GM21528 (cell line): ENCODE data around the gene ESRRA.
A peak's percentile ranks its signal among the peaks of the same experiment; 100 is the strongest.

Experiments
- ATAC-seq: cut with Tn5 transposase; IDR thresholded peaks from one replicate; pipeline ENCODE4 v1.9.1; 2021; ENCODE audit warnings: mild to moderate bottlenecking, moderate library complexity; ENCODE audit not compliant: unreplicated experiment, low FRiP score

ESRRA gene

DNA sequence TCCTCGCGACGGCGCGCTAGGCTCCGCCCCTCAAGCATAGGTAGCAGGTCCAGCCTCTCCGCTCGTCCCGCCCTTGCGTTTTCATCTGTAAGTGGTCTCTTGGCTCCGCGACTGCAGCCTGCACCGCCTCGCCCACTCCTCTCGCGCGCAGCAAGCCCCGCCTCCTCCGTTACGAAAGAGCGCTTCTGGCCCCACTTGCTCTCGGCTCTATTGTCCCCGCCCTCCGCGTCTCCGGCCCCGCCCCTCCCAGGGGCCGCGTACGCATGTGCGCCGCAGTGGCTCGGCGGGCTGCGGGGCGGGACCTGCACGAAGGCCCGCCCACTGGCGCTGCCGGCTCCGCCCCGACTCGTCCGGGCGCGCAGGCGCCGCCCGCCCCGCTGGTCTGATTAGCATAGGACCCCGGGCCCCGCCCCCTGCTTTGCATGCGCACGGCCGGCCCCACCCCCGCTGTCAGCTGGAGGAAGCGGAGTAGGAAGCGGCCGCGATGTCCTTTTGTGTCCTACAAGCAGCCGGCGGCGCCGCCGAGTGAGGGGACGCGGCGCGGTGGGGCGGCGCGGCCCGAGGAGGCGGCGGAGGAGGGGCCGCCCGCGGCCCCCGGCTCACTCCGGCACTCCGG is at the start of gene ESRRA:
Gene ESRRA, plus strand, starts transcription at position 450 of the 616 bp plus-strand sequence. CDS start 1,656 bp downstream, outside the sequence.
- peak; percentile 65 for ATAC-seq

DNA sequence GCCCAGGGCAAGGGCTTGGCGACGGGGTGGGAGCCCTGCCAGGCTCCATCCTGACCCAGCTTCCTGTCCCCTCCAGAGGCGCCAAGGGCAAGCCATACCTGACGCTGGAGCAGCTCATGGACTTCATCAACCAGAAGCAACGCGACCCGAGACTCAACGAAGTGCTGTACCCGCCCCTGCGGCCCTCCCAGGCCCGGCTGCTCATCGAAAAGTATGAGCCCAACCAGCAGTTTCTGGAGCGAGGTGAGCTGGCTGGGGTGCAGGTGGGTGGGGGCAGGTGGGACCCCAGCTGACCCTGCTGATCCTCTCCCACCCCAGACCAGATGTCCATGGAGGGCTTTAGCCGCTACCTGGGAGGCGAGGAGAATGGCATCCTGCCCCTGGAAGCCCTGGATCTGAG is 49.0 kb upstream of the ESRRA start:
- ATAC-seq, result no peak

DNA sequence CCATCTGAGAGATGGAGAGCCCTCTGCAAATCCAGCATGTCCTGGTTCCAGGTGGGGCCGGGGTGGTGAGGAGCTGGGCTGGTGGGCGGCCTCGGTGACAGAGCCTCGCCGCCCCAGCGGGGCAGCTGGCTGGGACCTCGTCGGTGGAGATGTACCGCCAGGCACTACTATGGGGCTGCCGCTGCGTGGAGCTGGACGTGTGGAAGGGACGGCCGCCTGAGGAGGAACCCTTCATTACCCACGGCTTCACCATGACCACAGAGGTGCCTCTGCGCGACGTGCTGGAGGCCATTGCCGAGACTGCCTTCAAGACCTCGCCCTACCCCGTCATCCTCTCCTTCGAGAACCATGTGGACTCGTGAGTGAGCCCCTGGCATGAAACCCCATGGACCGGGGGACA is 47.0 kb upstream of the ESRRA start:
- ATAC-seq, result no peak

DNA sequence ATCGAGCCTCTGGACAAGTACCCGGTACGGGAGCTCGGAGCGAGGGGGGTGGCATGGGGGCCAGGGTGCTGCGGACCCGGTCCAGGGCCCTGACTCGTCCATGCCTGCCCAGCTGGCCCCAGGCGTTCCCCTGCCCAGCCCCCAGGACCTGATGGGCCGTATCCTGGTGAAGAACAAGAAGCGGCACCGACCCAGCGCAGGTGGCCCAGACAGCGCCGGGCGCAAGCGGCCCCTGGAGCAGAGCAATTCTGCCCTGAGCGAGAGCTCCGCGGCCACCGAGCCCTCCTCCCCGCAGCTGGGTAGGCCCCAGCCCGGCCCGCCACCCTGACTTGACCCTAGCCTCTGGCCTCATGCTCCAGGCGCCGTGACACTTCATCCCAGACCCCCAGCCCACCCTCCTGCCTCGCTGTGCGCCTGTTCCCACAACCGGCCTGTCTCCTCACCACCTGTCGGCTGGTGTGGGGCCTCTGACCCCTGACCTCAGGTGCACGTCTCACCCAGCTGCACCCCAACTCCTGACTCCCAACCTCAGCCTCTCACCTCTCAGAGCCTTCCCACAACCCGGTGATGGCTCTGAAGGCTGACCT is 46.3 kb upstream of the ESRRA start:
- ATAC-seq, result no peak

DNA sequence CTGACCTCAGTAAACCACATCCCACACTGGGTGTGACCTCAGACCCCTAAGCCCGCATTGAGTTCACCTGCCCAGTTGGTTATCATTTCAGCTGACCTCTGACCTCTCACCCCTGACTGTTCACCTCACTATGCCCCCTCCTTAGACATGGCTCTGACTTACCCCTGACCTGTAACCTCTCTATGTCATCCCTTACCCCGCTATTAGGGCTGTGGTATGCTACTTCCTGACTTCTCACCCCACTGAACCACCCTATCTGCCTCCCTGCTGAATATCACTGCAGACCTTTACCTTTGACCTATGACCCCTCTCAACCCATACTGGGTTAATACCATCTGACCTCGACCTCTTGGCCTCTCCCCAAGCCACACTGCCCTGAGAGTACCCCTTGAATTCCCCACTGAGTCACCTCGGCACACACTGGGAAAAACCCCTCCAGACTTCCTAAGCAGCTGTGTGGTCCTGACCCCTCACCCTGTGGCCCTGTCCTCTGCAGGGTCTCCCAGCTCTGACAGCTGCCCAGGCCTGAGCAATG is 45.7 kb upstream of the ESRRA start:
- ATAC-seq, result no peak

DNA sequence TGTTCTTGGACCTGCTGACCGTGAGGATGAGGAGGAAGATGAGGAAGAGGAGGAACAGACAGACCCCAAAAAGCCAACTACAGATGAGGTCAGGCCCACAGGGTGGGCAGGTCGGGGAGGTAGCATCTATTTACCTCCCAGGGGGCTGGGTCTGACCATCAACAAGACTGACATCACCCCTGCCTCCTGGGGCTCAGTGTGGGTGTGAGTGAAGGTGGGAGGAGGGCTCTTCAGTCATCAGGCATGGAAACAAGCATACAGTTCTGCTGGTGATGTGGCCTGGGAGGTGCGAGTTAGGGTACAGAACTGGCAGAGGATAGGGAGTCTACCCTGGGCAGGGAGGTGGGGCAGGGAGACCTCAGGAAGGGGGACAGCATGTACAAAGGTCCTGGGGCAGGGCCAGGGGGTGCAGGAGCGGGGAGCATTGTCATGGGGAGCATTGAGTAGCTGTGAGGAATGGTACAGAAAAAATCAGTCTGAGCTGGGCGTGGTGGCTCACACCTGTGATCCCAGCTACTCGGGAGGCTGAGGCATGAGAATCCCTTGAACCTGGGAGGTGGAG is 45.1 kb upstream of the ESRRA start:
- ATAC-seq, result no peak

DNA sequence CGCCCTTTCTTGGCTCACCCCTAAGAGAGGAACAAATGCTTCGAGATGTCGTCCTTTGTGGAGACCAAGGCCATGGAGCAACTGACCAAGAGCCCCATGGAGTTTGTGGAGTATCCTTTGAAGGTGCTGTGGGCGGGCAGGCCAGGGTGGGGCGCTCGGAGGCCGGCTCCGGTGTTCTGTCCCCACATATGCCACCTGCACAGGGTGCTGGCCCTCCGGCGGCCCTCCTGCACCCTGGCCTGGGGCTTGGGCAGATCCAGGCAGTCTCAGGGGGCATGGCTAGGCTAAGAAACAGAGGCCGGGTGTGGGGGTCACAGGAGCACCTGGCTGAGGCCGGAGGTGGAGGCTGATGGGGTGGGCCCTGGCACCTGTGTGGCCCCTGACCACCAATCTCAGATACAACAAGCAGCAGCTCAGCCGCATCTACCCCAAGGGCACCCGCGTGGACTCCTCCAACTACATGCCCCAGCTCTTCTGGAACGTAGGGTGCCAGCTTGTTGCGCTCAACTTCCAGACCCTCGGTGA is 43.7 kb upstream of the ESRRA start:
- ATAC-seq, result no peak

DNA sequence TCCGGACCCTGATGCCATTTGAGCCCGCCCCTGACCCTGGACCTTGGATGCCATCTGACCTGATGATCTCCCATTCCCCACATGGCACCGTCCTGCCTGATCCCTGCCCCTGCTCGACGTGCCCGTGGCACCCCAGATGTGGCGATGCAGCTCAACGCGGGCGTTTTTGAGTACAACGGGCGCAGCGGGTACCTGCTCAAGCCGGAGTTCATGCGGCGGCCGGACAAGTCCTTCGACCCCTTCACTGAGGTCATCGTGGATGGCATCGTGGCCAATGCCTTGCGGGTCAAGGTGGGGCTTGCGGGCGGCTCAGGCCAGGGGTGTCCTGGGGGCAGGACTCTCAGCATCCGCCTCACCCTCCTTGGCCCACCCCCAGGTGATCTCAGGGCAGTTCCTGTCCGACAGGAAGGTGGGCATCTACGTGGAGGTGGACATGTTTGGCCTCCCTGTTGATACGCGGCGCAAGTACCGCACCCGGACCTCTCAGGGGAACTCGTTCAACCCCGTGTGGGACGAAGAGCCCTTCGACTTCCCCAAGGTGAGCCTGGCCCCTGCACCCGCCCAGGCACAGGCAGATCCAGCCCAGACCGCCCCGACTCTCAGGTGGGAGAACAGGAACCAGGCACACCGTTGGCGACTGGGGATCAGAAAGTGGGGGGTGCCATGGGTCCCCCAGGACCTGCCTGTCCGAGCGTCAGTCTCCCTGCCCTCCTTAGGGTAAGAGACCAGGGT is 42.9 kb upstream of the ESRRA start:
- no peak for ATAC-seq

DNA sequence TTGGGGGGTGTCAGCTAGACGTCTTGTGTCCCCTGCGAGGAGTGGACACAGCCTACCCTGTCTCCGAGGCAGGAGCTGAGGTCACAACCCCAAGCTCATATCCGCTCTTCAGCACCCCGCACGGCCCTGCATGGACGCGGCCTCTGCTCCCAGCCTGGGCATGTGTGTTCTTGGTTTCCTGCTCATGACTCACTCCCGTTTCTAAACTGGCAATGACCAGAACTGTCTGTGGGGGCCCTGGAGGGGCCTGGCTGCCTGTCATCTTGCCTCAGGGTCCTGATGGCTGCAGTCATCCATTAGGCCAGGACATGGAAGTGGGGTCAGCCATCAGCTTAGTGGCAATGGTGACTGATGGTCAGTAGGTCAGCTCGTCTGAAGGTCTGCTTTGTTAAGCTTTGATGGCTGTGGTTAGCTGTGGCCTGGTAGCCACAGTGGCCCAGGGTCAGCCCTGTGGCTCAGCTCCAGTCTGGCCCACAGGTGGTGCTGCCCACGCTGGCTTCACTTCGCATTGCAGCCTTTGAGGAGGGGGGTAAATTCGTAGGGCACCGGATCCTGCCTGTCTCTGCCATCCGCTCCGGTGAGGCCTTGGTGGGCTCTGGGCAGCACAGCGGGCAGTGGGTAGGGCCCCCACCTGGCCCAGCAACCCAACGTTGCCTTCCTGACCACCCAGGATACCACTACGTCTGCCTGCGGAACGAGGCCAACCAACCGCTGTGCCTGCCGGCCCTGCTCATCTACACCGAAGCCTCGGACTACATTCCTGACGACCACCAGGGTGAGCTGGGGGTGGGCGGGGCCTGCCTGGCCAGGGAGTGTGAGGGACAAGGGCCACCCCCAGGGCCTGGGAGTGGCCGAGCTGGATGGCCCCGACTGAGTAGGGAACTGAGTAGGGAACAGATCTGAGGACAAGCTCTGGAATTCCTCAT is 42.0 kb upstream of the ESRRA start:
- no peak for ATAC-seq

DNA sequence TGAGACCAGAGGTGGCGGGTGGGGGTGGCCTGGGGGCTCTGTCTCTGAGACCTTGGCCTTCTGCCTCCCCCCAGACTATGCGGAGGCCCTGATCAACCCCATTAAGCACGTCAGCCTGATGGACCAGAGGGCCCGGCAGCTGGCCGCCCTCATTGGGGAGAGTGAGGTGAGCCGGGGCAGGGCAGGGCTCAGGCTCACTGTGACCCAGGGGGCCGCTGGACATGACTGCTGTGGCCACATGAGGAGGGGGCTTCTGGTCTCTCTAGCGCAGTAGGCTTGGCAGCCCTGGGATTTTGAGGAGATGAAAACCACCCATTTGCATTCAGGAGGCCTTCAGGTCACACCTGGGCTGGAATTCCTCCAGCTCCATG is 41.4 kb upstream of the ESRRA start:
- no peak for ATAC-seq

DNA sequence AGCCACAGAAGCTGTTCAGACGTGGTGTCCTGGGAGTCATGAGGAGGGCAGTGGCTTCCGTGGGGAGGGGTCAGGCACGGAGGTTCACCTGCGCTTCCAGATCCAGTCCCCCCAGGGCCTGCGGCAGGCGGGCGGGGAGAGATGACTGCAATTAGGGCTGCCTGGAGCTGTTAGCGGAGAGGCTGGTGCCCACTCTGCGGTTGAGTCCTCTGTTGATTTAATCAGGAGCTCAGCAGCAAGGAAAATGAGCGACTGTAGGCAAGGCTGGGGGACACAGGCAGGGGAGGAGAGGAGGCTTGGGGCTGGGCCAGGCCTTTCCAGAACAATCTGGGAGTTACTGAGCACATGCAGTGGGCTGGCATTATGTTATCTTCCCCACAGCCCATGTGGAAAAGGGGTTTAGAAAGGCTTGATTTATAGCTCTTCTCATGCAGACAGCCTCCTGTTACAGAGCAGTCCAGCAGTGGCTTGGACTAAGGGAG is 40.9 kb upstream of the ESRRA start:
- ATAC-seq, result no peak

DNA sequence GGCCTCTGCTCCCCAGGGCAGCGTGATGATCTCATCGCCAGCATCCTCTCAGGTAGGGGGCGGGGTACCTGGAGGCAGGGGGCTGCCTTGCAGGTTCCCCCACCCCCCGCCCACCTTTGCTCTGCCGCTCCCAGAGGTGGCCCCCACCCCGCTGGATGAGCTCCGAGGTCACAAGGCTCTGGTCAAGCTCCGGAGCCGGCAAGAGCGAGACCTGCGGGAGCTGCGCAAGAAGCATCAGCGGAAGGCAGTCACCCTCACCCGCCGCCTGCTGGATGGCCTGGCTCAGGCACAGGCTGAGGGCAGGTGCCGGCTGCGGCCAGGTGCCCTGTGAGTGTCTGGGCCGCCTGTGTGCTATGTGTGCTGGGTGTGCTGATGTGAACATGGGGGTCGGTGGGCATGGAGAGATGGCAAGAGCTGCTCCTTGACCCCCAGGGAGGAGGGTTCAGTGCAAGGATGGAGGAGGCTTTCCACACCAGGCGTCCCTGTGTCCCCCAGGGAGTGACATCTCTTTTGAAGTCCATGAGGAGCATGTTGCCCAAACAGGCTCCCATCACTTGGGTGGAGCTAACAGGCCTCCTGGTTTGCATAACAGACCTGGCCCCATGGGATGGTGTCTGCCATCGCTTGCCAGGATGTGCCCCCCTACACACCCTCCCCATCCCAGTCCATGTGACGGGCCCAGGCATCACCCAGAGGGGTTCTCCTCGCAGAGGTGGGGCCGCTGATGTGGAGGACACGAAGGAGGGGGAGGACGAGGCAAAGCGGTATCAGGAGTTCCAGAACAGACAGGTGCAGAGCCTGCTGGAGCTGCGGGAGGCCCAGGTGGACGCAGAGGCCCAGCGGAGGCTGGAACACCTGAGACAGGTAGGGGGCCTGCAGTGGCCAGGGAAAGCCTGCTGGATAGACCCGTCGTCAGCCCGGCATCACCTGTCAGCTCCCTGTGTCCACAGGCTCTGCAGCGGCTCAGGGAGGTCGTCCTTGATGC is 39.9 kb upstream of the ESRRA start:
- no peak for ATAC-seq

DNA sequence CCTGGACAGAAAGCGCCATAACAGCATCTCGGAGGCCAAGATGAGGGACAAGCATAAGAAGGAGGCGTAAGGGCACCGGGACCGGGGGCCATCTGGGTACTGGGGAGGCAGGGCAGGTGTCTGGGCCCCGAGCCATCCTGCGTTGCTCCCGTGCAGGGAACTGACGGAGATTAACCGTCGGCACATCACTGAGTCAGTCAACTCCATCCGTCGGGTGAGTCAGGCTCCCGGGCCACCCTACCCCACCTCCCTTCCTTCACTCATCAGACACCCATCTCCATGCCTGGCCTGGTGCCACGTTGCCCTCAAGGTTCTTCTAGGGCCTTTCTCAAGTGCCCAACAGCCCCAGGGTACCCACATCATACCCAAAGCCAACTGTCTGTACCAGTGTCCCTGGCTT is 39.0 kb upstream of the ESRRA start:
- ATAC-seq, result no peak

DNA sequence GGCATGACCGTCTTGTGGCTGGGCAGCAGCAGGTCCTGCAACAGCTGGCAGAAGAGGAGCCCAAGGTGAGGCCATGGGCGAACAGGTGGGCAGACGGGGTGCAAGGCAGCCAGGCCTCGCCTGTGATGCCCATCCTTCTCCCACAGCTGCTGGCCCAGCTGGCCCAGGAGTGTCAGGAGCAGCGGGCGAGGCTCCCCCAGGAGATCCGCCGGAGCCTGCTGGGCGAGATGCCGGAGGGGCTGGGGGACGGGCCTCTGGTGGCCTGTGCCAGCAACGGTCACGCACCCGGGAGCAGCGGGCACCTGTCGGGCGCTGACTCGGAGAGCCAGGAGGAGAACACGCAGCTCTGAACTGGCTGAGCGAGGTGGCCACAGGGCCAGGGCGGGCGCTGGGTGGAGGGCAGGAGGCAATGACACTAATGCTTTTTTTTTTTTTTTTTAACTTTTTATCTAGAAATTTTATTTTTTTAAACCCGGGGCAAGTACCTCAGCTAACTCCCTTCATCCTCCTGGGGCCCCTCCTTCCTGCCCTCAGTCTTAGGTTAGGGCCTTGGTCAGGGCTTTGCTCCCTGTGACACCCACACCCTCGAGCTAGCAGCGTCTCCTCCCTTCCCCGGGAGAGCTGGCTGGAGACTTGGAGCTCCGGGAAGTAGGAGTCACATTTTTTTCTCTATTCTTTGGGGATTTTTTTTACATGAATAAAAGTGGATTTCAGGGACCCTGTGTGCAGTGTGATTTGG is 37.9 kb upstream of the ESRRA start:
- no peak for ATAC-seq

DNA sequence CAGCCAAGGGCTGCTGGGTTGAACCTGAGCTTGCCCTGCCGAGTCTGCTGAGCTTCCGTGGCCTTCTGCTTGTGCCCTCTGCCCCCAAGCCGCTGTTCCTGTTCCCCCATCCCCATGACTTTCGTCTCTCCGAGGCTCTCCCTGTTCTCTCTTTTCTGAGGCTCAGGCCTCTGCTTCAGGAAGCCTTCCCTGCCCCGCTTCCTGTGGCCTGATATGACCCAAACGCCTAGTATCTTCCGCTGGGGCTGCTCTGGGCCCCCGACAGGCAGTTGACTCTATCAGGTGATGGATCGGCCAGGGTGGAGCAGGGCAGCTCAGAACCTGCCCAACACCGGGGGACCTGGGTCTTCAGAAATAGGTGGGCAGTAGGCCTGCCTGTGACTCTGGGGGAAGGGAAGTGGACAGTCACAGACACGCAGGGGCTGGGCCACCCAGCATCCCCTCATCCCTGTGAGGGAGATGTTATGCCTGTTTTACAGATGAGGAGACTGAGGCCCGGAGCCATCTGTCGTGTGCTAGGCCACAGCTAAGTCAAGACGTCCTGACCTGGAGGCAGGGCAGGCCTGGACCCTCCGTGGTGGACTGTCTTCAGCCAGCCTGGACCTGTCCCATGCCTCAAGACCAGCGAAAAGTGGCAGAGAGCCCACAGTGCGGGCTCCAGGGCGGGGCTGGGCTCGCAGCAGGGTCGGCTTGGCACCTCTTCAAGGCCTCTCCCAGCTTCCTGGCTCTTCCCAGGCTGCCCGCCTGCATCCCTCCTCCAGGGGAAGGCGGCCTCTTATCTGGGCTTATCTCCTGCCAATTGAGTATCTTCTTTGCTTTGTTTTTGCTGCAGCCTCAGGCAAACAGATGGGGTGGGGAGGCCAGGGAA is 37.1 kb upstream of the ESRRA start:
- no peak for ATAC-seq

DNA sequence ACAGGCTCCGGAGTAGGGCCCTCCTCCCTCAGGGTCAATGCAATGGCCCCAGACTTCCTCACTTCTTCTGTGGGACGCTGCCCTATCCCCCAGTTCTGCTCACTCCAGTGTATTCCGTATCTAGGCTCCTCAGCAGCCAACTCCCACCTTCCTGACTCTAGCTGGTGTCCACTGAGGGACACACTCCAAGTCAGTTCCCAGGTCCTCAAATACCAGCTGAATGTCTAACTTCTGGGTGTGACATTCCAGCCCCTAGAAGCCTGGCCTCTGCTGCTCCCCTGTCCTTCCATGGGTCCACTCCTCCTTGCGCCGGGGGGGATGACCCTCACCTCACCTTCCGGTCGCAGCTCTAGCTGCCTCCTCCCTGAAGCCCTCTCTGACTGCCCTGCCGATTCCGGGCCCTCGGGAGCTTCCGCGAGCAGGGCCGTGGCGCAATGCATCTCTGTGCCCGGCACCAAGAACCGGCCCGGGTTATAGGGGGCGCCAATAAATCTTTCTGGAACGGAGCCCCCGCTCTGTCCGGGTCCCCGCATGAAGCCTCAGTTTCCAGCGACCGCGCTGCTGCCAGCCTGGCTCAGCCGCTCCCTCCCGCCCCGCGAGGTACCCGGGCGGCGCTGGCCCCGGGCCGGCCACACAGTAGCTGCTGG is 36.3 kb upstream of the ESRRA start:
- ATAC-seq, result peak; percentile 13
